ENCODE results near the gene ENKD1.

ENKD1 gene

DNA sequence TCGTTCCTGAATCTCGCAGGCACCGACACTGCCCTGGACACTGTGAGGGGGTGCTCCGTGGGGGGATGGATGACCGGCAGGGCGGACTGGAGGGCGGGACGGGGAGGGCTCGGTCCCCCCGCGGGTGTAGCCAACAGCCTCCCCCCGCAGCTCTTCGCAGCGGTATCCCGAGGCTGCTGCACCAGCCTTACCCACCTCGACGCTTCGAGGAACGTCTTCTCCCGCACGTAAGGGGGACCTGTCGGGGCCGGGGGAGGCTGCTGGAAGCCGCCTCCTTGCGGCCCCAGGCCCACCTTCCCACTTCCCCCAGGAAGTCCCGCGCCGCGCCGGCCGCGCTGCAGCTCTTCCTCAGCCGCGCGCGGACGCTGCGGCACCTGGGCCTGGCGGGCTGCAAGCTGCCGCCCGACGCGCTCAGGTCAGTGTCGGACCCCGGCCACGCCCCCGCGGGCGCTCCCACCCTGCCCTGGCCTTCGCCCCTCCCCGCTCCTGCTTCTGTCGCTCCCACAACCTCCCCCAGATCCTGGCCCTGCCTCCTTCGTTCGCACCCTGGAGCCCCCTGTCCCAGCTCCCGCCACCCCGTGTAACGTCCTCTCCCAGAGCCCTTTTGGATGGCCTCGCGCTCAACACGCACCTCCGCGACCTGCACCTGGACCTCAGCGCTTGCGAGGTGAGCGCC, 18.3 kb downstream of the ENKD1 start:
- DNase-seq: no peak

DNA sequence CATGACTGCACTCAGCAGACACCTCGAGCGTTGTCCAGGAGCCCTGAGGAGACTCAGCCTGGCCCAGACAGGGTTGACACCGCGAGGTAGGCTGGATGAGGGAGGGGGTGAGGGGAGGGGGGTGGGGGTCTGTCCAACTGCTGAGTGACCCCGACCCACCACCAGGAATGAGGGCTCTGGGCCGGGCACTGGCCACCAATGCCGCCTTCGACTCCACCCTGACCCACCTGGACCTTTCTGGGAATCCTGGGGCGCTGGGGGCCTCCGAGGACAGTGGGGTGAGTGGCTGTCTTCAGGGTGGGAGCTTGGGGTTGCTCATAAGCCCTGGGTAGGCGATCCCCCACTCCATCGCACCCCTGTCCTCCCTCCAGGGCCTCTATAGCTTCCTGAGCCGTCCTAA, 18.9 kb downstream of the ENKD1 start:
- DNase-seq: no peak

DNA sequence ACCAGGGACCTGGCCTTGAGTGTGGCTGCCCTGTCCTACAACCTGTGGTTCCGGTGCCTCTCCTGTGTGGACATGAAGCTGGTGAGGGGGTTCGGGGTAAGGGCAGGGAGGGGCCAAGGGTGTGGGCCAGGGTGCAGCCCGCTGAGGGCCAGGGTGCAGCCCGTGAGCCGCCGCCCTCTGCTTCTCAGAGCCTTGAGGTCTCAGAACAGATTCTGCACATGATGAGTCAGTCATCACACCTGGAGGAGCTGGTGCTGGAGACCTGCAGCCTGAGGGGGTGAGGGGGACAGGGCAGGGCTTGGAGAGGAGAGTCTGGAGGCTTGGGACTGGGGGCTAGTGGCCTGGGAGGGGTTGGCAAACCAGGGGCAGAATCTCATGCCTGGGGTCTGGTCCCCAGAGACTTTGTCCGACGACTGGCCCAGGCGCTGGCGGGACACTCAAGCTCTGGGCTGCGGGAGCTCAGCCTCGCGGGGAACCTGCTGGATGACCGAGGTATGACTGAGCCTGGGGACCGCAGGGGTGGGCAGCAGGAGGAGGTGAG, 19.4 kb downstream of the ENKD1 start:
- no peak for DNase-seq

DNA sequence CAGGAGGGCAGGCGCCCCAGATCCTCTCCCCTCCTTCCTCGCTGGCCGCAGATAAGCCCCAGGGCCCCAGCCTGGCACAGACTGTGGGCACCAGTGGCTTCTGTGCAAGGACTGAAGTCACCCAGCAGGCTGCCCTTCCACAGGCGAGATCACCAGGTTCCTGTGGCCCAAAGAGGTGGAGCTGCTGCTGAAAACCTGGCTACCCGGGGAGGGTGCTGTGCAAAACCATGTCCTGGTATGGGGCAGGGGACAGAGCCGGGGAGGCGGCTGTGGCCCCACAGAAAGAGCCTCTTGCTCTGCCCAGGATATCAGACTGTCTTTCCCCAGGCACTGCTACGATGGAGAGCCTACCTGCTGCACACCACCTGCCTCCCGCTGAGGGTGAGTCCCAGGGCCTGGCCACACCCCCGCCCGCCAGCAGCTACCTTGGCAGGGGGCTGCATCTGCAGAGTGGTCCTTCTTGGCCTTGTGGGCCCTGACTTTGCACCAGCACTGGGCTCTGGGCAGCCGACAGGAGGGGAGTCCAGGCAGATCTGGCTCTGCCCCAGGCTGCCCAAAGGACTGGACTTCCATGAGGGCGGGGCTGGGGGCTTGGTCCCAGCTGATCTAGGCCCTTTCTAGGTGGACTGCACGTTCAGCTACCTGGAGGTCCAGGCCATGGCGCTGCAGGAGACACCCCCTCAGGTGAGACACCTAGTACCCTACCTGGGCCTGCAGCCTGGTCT, 21.0 kb downstream of the ENKD1 start:
- no peak for DNase-seq

- DNase-seq: no peak
Measured at GRCh38 chr16:67644038-67644437, 22.5 kb downstream of the ENKD1 start.

- DNase-seq: no peak
Measured at GRCh38 chr16:67641779-67642708, 24.5 kb downstream of the ENKD1 start.

DNA sequence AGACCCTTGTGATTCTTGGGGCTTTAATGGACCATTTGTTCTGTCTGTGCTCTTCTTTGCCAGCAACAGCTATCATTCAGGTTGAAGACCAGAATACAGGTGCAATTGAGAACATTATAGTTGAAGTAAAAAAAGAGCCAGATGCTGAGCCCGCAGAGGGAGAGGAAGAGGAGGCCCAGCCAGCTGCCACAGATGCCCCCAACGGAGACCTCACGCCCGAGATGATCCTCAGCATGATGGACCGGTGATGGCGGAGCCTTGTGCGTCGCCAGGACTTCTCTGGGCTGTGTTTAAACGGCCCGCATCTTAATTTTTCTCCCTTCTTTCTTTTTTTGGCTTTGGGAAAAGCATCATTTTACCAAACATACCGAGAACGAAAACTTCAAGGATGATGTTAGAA, 28.9 kb downstream of the ENKD1 start:
- DNase-seq: no peak

DNA sequence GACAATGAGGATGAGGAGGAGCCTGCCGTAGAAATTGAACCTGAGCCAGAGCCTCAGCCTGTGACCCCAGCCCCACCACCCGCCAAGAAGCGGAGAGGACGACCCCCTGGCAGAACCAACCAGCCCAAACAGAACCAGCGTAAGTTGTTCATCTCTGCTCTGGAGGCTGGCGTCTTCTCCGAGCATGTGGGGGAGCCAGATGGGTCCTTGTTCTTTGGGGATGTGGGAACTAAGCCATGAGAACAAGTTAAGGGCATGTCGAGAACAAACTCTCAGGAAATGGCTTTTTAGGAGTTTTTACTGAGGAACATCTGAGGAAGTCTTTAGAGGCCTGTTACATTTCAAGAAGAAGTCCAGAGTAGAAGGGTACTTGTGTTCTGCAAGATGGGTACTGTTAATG, 29.8 kb downstream of the ENKD1 start:
- DNase-seq: no peak

GRCh38 chr16:67632415-67633172, 34.0 kb downstream of the ENKD1 start:
- DNase-seq: no peak

DNA sequence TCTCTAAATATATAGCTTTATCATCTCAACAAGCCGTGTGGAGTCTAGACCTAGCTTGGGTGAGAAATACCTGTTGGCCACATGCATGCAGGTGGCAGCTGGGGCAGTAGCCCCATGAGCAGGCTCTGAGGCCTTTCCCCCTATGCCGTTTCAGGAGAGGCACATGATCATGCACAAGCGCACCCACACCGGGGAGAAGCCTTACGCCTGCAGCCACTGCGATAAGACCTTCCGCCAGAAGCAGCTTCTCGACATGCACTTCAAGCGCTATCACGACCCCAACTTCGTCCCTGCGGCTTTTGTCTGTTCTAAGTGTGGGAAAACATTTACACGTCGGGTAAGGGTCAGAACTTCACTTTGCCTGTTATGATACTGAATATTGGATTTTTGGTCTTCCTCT, 38.3 kb downstream of the ENKD1 start:
- no peak for DNase-seq

DNA sequence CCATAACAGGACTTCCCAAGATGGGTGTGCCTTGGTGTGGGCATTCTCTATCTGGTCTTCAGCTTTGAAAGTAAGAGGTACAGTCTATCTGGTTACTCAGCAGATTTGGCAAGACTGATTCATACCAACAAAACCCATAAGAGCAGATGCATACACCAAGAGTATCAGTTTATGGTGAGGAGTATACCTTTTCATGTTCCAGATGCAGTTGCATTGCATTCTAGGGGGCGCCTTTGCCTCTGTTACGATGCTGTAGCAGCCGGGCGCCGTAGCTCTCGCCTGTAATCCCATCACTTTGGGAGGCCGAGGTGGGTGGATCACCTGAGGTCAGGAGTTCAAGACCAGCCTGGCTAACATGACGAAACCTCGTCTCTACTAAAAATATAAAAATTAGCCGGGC, 52.7 kb downstream of the ENKD1 start:
- DNase-seq: no peak
